Measurements from ENCODE around the gene TRERF1.

DNA sequence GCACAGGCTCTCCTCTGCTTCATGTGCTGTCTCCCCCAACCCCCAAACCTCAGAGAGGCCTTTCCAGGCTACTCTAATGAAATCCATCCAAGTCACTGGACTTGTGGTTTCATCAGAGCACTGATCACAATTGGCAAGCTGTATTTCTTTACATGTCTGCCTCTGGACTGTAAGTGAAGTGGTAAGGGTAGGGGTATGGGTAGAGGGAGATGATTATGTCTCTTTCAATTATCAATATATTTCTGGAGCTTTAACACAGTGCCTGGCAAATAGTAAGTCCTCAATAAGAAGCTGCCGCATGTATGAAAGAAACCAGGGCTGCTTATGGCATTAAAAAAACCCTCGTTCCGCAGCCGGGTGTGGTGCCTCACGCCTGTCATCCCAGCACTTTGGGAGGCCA lies 5.4 kb downstream of the TRERF1 start:
- TF ChIP-seq, protein P1, sequence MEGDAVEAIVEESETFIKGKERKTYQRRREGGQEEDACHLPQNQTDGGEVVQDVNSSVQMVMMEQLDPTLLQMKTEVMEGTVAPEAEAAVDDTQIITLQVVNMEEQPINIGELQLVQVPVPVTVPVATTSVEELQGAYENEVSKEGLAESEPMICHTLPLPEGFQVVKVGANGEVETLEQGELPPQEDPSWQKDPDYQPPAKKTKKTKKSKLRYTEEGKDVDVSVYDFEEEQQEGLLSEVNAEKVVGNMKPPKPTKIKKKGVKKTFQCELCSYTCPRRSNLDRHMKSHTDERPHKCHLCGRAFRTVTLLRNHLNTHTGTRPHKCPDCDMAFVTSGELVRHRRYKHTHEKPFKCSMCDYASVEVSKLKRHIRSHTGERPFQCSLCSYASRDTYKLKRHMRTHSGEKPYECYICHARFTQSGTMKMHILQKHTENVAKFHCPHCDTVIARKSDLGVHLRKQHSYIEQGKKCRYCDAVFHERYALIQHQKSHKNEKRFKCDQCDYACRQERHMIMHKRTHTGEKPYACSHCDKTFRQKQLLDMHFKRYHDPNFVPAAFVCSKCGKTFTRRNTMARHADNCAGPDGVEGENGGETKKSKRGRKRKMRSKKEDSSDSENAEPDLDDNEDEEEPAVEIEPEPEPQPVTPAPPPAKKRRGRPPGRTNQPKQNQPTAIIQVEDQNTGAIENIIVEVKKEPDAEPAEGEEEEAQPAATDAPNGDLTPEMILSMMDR (IDR thresholded peaks at IDR 0.05; ENCODE audit: low read length) = no peak
- no peak for TF ChIP-seq EZH2 (IDR thresholded peaks at IDR 0.05; ENCODE audit: borderline replicate concordance, low read length)

Measured in OCI-LY1 (cell line).